Measurements from ENCODE around the gene GUCD1. TPM values are rescaled to one million over a fixed set of nuclear protein-coding genes. Genes with fewer than 3 reads are reported as not detected.

GUCD1 gene
- total RNA-seq, 1 experiment from 2014 or later = 104 TPM

- no peak for DNase-seq (ENCODE audit: low read depth)
Measured at GRCh38 chr22:24590596-24591173, 35.7 kb upstream of the GUCD1 start.

- DNase-seq (ENCODE audit: low read depth) = no peak
Measured at GRCh38 chr22:24589518-24590030, 34.6 kb upstream of the GUCD1 start.

DNA sequence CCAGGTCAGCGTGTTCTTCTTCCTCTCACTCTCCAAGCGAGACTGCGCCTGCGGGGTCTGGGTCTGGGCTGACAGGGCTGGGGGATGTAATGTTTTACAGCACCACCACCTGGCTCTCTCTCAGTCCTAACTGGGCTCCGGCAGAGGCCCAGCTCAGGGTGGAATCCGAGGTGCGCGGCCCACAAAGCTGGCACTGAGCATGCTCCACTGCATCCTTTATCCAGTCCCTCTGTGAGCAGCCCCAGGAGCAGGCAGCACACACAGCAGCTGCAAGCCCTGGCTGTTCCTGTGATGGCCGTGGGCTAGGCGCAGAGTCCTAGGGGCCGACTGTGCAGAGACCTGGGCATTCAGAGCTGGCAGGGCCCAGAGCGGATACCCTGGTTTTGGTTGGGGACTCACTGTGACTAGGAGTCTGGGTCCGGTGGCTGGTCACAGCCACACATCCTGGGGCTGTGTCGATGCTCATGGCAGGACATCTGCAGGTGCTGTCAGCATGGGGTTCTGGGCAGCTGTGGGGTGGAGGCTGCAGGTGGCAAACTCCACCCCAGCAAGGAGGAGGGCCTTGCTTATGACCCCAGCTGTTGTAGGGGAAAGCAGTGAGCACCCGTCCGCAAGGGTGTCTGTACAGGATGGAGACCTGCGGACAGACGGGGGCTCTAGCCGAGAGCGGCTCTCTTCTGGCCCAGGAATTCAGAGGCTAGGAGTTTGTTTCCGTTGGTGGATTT is 34.0 kb upstream of the GUCD1 start:
- DNase-seq (ENCODE audit: low read depth) = no peak

- no peak for DNase-seq (ENCODE audit: low read depth)
Measured at GRCh38 chr22:24588381-24588756, 33.4 kb upstream of the GUCD1 start.

GRCh38 chr22:24587948-24588347 is 33.0 kb upstream of the GUCD1 start:
- DNase-seq (ENCODE audit: low read depth) = no peak

GRCh38 chr22:24587251-24587650 is 32.3 kb upstream of the GUCD1 start:
- DNase-seq (ENCODE audit: low read depth) = no peak

DNA sequence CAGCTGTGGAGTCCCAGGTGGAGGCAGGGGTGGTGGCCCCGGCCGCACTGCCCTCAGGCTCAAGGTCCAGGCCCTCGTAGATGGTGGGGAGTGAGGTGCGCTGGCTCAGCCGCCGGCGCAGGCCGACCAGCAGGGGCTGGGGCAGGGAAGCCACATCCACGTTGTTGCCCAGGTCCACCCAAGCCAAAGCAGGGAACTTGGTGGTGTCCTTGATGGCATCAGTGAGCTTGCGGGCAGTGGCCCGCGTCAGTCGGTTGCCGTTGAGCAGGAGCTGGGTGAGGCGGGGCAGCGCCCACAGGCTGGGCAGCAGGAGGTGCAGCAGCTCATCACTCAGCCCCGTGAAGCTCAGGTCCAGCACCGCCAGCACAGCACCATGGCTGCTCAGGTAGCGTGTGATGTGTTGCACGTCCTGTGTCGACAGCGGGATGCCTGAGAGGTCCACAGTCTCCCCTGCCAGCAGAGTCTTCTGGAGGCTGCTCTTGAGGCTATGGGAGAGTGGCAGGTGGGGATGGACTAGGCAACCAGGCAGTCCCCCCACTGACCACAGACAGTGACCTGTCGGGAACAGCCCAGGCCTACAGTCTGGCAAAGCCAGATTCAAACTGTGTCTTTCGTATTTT is 31.1 kb upstream of the GUCD1 start:
- no peak for DNase-seq (ENCODE audit: low read depth)

- no peak for DNase-seq (ENCODE audit: low read depth)
Measured at GRCh38 chr22:24585461-24585860, 30.5 kb upstream of the GUCD1 start.

- no peak for DNase-seq (ENCODE audit: low read depth)
Measured at GRCh38 chr22:24584871-24585411, 30.0 kb upstream of the GUCD1 start.

DNA sequence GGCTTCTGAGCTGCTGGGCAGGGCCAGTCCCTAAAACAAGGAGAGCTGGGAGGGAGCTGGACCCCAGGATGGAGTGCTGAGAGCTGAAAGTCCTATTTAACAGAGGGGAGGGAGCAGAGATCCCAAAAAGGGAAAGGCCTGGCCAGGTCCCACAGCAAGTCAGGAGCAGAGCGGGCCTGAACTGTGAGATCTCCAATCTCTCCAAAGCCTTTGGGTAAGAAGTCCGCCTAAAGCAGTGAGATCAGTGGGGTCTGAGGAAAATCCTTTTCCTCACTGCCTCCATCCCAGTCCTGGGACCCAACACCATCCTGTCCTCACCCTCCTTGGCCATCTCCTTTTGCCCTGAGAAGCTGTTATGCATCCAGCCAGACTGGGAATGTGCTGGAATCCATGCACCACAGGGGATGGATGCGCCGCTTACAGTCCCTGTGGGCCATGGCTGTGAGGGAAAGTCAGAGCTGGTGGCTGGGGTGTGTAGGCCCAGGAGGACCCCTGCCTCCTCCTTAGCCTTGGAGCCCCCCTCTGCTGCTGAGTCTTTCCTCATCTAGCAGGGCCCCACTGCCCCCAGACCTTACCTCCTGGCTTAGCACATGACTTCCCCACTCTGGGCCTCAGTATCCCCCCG is 29.3 kb upstream of the GUCD1 start:
- no peak for DNase-seq (ENCODE audit: low read depth)

- peak; percentile 57 for DNase-seq (ENCODE audit: low read depth)
Measured at GRCh38 chr22:24583221-24584165, 28.6 kb upstream of the GUCD1 start.

- DNase-seq (ENCODE audit: low read depth) = no peak
Measured at GRCh38 chr22:24582056-24582814, 27.3 kb upstream of the GUCD1 start.

DNA sequence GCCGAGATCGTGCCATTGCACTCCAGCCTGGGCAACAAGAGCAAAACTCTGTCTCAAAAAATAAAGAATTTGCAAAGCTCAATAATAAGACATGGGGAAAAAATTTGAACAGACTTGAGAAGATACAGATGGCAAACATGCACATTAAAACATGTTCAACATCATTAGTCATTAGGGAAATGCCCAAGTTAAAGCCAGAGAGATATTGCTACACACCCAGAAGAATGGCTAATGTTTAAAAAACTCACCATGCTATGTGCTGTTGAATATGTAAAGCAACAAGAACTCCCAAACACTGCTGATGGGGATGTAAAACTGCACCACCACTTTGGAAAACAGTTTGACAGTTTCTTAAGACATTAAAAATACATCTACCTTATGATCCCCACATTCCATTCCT is 25.3 kb upstream of the GUCD1 start:
- no peak for DNase-seq (ENCODE audit: low read depth)

DNA sequence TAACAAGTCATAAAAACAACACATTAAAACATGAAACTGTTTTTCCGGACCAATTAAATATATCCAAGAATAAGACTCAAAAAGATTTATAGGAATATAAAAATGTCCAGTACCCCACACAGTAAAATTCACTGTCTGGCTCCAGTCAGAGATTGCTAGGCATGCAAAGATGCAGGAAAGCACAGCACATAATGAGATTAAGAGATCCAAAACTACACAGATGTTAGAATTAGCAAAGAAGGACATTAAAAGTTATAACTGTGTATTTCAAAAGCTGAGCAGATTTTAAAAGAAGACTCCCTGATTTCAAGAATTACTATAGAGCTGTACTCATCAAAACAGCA is 24.3 kb upstream of the GUCD1 start:
- DNase-seq (ENCODE audit: low read depth) = no peak

DNA sequence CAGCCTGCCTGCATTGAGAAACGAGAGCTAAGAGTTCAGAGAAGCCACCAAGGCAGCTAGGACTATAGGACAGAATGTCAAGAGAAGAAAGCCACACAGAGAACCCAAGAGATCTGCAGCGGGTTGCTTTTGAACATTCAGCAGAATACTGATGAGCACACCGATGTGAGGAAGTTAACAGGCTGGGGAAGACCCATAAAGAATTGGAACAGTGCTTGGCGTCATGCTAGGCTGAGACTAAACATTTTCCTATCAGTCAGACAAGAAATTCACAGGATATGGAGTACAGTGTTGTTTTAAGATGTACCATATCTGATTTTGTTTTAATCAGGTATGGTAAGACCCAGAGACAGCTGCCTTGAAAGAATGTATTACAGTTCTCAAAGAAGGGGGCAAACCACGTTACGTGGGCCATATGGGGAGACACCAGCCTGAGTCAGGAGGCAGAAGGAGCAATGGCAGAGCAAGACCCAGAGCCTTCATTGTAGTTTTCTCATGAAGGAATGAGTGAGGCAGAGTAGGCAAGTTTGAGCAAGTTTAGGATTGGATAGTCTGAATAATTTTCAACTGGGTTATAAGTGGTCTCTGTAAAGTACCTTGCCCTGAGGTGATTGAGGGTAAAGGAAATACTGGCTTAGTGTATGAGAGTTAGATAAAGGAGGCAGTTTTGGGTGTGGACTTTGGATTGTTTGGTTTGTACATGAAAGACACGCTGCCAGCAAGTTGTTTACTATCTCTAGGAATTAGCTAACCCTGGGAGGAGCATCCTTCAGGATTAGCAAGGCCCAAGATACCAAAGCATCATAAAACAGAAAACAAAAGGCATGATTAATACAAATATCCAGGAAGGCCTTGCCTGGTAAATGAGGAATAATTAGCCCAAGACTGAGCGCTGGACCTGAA is 23.7 kb upstream of the GUCD1 start:
- DNase-seq (ENCODE audit: low read depth) = no peak

DNA sequence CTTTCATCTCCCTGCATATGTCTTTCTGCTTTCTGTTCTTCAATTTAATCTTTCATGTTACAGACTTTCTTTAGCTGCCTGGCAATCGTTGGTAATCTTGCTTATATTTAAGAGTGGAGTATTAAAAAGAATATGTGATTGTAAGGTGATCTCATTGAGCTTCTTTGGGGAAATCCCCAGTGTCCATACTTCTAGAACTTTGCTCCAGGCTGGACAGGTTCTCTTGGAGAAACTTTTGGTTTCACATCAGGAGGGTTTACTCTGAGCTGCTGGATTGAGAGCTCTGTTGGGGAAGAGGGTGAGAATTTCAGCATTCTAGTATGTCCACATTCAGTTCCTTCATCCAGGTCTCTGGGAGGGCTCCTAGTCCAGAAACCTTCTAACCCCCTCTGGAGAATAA is 21.8 kb upstream of the GUCD1 start:
- no peak for DNase-seq (ENCODE audit: low read depth)

- no peak for DNase-seq (ENCODE audit: low read depth)
Measured at GRCh38 chr22:24571266-24571665, 16.3 kb upstream of the GUCD1 start.

DNA sequence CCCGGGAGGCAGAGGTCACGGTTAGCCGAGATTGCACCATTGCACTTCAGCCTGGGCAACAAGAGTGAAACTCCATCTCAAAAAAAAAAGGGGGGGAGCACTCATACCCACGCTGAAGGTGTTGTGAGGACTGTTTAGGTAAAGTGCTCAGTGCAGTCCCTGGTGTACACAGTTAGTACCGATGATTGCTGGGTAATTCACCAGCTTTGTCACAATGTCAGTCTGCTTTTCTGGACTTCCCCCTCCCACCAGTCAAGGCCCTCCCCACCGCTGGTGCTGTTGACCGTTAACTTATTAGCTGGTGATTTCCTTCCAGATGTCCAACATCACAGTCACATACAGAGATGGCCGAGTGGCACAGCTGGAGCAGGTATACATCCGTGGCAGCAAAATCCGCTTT is 12.7 kb upstream of the GUCD1 start:
- DNase-seq (ENCODE audit: low read depth) = no peak

DNA sequence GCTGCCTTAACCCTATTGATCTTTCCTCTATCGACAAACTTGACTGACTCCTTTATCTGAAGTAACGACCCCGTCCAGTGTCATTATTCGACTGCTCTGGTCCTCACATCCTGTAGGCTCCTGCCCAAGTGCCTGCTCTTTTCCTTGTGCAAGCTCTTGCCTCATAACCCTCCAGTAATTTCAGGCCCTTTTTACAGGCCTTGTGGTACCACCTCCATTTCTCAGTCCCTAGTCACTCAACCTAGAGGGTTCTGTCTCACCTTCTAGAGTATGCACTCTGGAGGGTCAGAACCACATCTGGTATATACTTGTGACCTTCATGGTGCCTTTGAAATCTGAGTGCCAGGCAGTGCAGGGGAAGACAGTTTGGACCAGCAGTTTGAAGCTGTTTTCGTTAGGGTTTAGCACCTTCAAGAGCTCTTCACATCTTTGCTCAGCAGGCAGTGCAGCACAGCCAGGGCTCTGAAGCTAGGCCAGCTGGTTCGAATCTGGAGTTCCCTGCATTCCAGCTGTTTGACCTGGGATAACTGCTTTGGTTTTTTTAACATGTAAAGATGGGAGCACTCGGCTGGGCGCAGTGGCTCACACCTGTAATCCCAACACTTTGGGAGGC is 12.1 kb upstream of the GUCD1 start:
- DNase-seq (ENCODE audit: low read depth) = no peak

Data from M059J (cell line).